ENCODE measurements around the gene MLEC.

- TF ChIP-seq RARB (CRISPR knock-in tag; IDR thresholded peaks at IDR 0.05), result no peak
- TF ChIP-seq TCF4 (CRISPR knock-in tag; IDR thresholded peaks at IDR 0.05; ENCODE audit: borderline replicate concordance), result no peak
- TF ChIP-seq ARNTL (CRISPR knock-in tag; IDR thresholded peaks at IDR 0.05; ENCODE audit: borderline replicate concordance, low read depth), result no peak
- no peak for TF ChIP-seq CSDC2 (CRISPR knock-in tag; IDR thresholded peaks at IDR 0.05)
- no peak for TF ChIP-seq BACH2 (CRISPR knock-in tag; IDR thresholded peaks at IDR 0.05; ENCODE audit: borderline replicate concordance)
- no peak for TF ChIP-seq ZNF70 (CRISPR knock-in tag; IDR thresholded peaks at IDR 0.05)
- no peak for TF ChIP-seq ISL1 (CRISPR knock-in tag; IDR thresholded peaks at IDR 0.05)
- no peak for TF ChIP-seq ZFP30 (CRISPR knock-in tag; IDR thresholded peaks at IDR 0.05)
Observed at GRCh38 chr12:120654656-120655055, 32.3 kb upstream of the MLEC start.

Data from SK-N-SH treated with all-trans-retinoic acid at 6 μM for 48 hours (cell line).